NK-92 treated with Interleukin-12 subunit alpha and Interleukin-12 subunit beta, amount 100 ng/mL, for 24 hours (cell line): ENCODE measurements around the gene ABTB2.

Experiments
- DNase-seq: peaks from one replicate; lab custom pipeline; 2025; lab: John Stamatoyannopoulos, UW

The ABTB2 gene

DNA sequence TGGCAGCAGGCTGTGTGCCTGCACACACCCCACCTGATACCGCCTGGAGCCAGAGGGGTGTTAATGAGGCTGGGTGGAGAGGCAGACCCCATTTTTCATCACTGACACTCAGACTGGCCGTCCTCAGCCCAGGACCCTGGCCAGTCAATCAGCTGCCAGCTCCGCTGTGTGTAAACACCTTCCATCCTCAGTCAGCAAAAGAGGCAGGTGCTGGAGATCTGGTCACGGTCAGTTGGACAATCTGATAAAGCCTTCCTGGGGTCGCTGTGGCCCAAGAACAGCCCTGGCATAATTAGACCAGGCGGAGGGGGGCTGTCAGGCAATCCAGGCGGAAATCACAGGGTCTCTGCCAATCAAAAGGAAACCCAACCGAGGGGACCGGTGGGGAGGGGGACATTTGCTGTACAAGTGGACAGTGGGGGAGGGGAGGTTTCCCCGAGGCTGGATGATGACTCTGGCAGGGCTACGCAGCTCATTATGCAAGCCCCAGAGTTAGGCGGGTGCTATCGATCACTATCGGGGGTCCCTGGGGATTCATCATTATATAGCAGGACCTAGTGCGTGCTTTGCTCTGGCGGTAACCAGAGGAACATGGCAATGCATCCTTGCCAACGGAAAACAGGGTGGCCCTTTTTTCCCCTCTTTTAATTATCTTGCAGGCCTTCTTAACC lies 72.9 kb downstream of the ABTB2 start:
- no peak for DNase-seq

DNA sequence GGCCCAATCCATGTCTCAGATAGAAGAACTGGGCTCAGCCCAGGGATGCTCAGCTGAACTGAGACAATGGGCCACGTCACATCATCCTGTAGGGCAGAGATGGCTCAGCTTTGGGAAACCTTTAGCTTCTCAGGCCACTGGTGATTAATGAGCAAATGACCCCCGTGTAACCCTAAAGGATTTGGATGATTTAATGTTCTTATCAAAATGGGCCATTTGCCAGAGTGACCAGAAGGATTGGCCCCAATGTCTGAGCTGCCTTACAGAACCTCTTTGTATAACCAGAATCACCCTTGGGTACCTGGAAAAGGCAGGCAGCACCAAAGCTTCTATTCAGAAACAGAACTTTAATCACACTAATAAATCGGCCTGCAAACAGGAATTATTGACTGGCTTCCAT lies 73.7 kb downstream of the ABTB2 start:
- DNase-seq = no peak

DNA sequence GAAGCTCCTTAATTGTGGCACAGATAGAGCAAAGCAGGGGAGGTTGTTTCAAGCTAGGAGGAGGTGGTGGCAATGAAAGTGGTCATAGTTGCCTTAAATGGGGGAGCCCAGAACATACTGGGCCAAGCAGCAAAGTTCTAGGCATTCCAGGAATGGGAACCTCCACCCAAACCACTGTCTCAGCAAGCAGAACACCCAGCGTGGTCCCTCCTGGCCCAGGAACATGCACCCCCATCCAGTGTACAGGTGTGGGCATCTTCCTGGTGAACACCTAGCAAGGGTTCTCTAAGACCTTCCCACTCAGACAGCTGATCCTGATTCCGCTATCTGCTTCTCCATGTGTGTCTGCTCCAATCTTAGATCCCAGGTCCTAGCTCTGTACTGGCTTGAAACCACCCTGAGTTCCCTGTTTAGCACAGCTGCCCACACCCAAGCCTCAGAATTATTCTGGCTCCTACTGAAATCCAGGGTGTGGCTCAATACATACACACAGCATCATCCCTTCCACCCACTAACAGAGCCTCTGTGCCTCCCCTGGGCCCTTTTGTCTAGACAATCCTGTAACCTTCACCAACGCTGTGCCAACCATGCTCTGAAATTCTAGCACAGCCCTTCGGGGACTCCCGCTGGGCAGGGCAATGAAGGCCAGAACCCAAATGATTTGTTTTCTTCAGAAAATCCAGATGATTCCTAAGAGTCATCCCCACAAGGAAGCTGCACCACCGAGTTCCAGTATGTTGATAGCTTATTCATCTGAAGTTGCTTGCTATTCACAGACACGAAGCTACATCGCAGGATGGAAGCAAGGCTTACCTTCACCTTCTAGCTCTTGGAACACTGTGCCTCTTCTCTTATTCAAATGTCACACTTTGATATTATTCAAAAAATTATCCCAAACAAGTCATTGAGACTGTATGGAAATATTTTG lies 76.6 kb downstream of the ABTB2 start:
- DNase-seq = no peak

DNA sequence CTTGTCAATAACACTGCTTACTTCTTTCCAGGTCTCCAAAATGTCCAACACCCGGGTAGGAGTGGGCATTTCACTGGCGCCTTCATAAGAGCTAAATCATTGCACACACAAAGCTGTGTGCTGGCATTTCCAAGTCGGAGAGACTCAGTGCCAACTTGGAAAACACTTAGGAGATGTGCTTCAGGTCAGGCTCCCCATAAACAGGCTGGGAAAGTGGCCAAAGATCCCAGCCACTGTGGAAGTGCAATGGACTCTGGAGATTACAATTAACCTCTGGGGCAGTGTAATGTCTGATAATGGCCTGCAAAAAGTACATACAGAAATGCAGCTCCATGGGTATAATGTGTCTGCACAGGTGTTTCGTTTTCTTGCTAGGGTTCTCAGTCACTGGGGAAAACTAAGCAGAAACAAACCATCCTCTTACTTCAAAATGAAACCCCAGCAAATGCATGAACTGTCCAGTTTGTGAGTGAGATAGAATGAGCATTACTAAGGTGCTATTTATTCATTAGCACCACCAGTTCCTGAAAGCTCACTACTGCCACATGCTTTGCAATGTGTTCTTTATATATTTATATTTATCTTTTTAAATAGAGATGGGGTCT lies 79.0 kb downstream of the ABTB2 start:
- no peak for DNase-seq

DNA sequence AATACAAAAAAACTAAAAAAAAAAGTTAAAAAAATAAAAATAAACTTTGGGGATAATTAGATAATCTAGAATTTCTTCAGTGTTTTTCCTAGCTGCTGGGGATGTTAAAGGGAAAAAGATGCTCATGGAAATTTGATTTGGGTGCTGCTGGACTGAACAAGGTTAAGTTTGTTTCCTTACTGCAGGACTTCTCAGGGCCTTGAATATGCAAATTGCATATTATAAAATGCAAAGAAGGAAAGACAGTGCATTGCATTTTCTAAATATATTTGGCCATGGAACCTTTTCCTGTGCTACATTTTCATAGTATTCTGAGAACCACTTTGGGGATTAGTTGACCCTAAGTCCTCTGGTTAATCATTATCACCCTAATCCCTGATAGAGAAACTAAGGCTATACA lies 79.6 kb downstream of the ABTB2 start:
- no peak for DNase-seq

DNA sequence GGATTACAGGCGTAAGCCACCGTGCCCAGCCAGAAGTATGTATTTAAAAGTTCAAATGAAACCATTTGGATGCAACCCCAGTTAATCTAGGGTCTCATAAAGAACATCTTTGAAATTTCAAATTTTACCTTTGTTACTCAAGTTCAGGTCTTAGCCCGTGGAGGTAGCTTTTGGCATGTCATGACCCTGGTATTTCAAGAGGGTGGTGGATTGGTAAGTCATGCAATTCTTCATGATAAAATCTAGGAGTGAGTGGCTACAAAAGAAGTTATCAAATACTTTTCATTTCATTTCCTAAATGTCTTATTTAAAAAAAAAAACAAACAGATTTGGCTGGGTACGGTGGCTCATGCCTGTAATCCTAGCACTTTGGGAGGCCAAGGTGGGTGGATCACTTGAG lies 80.6 kb downstream of the ABTB2 start:
- DNase-seq = no peak

DNA sequence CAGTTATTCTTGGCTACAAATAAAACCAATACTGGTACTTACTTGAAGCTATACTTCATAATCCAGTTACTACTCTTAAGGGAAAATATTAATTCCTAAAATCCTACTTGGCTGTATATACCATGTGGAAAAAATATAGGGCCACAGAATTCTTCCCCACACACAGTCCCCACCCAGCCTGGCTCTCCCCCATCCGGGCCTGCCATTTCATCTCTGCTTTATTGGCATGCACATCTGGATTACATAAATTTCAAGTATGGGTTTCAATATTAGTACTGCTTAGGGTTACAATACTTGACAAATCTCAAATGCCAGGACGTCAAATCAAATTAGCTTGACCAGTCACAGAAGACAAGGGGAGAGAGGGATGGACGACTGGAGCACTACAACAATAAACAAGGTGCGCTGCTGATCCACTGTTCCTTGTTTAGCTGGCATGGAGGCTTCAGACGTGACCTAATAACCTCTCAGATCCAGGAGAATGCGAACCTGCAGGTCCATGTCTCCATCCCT lies 81.4 kb downstream of the ABTB2 start:
- DNase-seq = no peak

DNA sequence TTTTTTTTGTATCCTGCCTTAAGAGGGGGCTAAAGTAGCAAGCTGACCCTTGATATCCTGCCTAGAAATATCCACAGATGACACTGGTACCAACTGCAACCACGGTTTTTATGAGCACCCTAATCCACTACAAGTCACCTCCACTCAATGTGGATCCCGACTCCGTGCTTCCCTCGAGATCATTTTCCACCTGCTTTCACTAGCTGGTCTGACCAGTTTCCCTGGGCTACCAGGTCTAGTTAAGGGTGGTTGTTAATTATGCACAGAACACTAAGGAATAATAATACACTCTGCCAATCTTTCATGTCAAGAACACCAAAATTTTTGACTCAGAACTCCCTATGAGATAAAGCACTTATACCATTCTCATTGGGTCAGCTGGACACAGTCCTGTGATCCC lies 82.3 kb downstream of the ABTB2 start:
- DNase-seq = no peak

DNA sequence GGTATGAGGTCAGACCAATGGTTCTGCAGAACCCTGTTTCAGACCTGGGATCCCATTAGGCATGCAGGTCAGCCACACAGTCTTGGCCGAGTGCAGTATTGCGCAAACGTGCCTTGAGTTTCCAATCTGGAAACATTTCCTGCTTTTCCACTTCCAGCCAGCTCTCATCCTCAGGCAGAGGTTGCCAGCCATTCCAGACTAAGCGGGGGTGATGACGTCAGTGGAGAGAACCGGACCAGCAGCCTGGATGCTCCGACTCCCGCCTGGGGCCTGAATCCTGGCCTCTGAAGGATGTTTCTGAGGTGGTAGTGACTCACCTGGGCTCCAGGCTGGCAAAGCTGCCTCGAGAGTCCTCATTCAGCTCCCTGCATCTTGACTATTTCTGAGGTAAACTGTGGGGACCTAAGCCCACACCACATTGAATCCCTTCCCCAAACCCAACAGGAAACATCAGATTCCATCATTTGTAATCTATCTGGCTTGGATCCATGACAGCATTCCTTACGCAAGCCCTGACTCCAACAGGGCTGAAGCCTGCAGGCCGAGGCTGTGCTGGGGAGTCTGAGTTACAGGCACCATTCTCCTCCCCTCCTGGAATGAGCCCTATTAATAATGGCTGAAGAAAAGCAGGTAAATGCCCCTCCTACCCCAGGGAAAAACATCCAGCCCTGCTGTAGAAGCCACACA lies 83.0 kb downstream of the ABTB2 start:
- DNase-seq = no peak

DNA sequence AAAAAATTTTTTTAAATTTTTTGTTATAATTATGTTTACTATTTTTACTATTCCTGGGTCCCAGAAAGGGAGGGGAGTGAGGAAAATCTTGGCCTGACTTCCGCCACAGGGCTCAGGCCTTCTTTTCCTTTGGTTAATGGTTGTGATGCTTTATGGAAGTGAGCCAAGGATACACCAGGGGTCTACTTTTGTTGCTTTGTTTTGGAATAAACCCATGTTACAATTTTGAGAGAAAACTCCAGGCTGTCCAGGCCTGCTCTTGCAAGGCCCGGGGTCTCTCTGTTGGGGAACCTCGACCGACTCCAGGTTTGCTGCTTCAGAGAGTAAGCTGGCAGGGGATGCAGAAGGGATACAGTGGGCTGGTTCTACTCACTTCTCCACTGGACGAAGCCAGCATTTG lies 84.7 kb downstream of the ABTB2 start:
- DNase-seq = no peak

DNA sequence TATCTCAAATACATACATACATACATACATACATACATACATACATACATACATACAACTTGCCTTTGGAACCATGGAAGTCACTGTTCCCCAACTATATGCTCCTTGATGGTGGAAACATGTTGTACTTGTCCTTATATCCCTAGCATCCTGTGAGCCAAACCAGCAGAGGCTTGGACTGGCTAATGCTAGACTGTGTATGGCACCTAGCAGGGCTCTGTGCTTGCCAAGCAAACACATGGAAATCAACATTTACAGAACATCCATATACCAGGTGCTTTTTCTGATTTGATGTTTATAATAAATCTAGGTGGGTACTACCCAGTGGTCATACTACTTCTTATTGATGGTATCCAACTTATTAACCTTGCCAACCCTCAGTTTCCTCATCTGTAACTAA lies 86.1 kb downstream of the ABTB2 start:
- DNase-seq = no peak

DNA sequence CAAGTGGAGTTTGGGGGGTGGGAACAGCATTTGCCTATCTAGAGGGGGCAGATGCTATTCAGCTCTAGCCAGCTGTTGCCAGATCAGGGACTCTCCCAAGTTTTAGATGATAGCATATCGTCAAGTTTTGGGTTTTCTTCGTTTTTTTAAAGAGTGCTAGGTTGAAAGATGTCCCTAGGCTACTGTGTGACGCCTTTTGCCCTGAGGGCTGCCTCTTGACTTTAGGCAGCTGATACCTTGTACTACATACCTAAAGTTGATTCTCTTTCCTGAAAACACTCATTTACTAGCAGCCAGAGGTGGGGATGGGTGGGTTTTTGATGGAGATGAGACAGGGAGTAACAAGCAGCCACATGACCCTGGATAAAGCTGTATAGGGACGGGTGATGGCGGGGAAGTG lies 87.1 kb downstream of the ABTB2 start:
- no peak for DNase-seq

DNA sequence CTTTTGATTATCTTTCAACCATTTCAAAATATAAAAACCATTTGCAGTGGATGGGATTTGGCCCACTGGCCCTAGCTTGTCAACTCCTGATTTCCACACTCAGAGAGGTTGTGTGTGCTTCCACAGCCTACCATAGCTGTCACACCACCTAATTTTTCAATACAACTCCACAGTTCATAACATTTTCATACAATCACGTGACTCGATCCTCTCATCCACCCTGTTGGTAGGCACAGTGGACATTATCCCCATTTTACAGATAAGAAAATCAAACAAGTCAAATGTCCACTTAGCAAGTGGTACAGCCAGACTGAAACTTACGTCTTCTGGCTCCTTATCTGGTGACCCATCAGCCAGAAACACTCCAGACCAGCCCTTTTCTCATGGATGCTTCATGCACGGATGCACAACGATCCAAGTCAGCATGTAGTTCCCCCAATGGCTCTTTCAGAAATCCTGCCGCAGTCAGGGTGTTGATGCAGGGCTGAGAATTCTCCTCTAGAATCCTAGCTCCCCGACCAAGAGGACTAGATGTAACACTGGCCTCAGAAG lies 88.0 kb downstream of the ABTB2 start:
- no peak for DNase-seq

DNA sequence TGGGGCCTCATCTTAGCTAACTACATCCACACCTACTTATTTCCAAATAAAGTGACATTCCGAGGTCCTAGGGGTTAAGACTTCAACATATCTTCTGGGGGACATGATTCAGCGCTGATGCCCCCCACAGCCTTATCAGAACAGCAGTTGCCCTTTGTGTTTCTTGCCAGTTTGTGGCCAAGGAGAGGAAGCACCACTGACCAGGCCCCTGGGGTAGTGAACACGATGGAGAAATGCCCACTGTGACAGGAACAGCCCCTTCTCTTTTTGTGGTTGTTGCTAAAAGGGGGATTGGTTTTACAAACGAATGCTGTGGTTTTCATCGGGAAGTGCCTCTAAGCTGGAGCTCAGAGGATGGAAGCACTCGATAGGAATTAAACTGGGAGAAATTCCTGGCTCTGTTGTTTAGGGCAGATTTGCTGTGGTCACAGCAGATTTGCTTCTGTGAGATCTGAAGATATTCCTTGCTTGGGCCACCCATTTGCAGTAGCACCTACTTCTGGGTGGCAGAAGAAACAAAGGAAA lies 88.8 kb downstream of the ABTB2 start:
- DNase-seq = no peak

DNA sequence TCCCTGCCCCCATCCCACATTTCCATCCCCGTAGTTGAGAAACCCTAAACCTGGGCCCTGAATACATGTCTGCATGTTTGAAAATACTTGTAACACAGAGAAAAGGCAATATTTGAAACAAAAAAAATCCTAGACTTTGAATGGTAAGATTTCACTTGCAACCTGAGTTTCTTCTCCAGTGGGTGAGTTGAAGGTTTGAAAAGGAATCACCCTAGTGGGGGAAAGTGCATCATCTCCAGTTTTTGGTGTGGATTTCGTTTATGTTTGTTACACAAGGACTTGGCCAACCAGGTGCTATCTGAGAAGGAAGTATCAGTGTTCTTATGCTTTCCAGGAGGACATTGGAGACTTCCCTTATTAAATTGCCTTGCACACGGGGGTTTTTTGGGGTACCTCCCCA lies 90.4 kb downstream of the ABTB2 start:
- no peak for DNase-seq

DNA sequence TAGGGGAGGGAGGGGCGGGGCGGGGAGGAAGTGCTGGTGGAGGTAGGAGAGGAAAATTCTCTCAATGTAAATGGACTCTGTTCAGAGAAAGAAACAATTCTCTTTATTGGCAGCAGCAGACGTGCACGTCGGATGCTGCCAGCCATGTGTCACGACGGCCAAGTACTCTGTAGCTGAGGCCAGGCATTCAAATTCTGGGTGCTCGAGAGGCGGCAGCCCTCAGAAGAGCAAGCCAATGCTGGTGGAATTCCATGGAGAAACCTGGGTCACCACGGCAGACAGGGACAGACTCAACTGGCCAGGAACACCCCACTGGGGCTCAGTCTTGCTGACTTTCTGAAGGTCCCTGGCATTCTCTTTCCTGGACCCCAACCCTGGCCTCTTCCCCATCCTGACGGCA lies 90.8 kb downstream of the ABTB2 start:
- DNase-seq = no peak

DNA sequence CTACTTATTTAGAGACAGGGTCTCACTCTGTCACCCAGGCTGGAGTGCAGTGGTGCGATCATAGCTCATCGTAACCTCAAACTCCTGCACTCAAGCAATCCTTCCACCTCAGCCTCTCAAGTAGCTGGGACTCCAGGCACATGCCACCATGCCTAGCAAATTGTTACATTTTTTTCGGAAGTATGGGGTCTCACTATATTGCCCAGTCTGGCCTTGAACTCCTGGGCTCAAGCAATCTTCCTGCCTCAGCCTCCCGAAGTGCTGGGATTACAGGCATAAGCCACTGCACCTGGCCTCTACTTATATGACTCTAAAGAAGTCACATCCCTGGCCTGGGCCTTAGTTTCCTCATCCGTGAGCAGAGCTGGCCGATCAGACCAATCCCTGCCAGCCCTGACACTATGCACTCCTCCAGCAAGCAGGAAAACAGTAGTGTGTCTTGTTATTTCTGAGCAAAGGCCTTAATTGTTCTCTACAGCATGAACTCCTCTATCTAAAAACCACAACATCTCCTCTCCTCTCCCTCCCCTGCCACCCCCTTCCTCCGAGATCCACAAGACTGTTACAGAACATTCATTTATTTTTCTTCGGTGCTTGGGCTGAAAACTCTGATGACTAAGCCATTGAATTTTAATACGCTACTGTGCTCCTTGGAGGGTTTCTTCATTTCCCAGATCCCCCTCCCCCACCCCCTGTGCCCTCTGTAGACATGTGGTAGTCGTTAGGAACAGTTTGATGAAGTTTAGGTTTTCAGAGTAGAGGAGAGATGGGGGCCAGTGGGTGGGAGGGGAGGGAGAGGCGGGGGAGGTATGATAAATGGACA lies 91.5 kb downstream of the ABTB2 start:
- DNase-seq = no peak

DNA sequence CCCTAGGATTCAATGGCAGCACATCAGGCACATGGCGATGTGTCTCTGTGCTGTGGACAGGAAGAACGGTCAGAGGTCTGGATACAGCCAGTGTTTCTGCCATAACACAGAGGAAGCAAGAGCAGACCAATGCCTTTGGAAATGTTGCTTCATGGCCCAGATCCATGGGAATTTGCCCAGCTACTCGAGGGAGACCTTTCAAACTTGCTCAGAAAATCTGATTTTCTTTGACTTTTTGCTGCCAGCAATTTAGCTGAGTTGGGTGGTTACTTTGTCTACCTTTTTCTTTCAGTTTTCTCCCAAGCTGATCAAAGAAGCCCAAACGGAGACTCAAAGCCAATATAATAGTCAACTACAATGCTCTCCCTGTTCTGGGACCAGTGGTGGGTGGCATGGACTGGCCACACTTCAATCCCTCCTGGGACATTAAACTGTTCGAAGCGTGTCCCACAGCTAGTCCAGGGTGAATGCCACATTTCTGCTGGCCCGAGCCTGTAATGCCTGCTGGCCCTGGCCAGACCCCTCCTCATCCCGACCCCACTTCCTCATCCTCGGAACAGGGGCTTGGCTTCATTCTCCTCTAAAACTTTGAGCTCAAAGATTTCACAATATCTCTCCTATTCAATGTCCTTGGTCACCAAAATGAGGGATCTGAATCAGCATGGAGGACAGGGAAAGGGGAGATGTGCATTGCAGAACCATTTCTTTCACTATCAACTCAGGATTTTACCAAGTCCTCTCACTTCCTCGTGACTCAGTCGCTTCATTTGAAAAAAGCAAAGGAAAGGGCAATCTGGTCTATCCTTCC lies 93.3 kb downstream of the ABTB2 start:
- DNase-seq = no peak

DNA sequence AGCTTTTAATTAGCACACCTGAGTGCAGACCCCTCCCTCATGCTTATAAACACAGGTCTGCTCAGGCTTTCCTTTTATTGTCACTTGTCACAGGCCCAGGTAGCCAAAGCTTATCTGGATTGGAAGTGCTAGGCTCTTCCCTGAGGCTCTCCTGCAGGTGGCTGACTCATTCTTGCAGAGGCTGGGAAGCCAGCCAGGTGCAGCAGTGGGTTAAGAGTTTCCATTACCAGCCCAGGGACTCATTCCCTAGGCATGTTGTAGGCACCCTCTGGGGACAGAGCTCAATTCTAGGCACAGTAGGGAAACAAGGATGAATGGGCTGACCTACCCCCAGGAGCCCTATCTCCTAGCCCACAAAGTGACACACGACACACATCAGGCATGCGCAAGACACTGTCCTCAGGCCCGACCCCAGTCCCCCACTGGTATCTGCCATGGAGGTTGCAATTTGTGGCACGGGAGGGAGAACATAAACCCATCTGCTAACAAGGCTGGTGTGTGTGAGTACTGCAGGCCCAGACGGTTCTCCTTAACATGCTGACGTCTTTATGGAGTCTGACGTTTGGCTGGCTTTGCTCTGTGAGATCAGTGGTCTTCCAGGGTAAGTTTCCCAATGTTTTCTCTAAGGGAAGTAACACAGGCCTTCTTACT lies 94.2 kb downstream of the ABTB2 start:
- DNase-seq = no peak
